ENCODE results near the gene UAP1L1. TPM values are rescaled to one million over a fixed set of nuclear protein-coding genes. Genes with fewer than 3 reads are reported as not detected.

The UAP1L1 gene
- total RNA-seq, 1 donor from 2014 or later: 5.4 TPM

DNA sequence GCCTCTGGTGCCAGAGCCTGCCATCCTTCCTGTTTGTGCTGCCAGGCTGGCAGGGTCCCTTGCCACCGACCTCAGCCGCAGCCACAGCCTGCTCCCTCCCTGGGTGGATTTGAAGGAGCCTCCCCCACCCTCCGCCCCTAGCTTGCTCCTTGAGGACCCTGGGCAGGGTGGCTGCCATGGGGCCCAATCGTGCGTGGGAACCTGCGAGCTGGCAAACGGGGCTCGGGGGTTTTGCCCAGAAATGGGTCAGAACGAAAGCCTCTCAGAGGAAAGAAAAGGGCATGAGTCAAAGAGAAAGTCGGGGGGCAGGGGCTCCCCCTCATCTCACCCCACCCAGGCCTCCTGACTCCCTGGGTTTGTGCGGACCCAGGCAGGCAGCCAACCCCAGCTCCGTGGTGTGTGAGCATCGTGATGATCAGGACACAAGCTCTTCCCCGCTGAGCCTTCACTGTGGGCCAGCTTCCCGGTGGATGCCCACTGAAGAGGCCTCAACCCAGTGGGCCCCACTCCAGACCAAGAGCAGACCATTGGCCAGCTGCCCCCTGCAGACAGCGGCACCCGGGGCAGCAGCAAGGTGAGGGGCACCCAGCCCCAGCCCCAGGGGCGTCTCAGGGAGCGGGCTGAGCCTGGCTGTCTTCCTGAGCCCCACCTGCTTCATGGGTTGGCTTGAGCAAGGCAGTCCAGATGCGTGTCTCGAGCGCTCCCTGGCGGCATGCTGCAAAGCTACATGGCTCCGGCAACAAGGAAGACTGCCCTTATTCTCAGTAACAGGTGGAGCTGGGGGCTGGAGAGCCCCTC, 42.4 kb upstream of the UAP1L1 start:
- Mint-ChIP-seq H3K27me3 (no peaks in the 10 kb centered on the region), H3K9me3 (no peaks in the 10 kb centered on the region), H3K4me3 (no peak overlapping the region), H3K27ac (no peak overlapping the region), H3K4me1 (ENCODE audit: unreplicated experiment) (no peaks in the 10 kb centered on the region), H3K36me3 (no peaks in the 10 kb centered on the region)
- DNase-seq (ENCODE audit: extremely low spot score, unreplicated experiment): no peak
- TF ChIP-seq, protein P1, sequence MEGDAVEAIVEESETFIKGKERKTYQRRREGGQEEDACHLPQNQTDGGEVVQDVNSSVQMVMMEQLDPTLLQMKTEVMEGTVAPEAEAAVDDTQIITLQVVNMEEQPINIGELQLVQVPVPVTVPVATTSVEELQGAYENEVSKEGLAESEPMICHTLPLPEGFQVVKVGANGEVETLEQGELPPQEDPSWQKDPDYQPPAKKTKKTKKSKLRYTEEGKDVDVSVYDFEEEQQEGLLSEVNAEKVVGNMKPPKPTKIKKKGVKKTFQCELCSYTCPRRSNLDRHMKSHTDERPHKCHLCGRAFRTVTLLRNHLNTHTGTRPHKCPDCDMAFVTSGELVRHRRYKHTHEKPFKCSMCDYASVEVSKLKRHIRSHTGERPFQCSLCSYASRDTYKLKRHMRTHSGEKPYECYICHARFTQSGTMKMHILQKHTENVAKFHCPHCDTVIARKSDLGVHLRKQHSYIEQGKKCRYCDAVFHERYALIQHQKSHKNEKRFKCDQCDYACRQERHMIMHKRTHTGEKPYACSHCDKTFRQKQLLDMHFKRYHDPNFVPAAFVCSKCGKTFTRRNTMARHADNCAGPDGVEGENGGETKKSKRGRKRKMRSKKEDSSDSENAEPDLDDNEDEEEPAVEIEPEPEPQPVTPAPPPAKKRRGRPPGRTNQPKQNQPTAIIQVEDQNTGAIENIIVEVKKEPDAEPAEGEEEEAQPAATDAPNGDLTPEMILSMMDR (conservative IDR thresholded peaks at IDR 0.05): peak; percentile 89

DNA sequence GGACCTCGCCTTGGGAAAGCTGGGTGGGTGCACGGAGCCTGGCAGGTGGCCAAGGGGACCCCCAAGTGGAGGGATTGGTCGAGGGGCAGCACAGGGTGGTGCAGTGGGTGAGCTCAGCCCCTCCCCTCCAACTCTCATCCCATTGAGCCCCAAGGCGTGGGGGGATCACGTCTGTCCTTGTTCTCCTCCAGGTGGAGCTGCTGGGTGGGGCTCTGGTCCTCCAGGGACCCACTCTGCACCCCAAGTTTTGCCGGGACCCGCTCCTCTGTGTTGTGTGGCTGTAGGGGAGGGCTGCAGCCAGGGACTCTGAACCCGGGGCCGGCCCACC, 41.8 kb upstream of the UAP1L1 start:
- Mint-ChIP-seq H3K4me3 (no peak overlapping the region), H3K9me3 (no peaks in the 10 kb centered on the region), H3K27me3 (no peaks in the 10 kb centered on the region), H3K36me3 (no peaks in the 10 kb centered on the region), H3K27ac (no peak overlapping the region), H3K4me1 (ENCODE audit: unreplicated experiment) (no peaks in the 10 kb centered on the region)
- TF ChIP-seq, protein P1 (conservative IDR thresholded peaks at IDR 0.05): peak; percentile 41
- DNase-seq (ENCODE audit: extremely low spot score, unreplicated experiment): no peak

DNA sequence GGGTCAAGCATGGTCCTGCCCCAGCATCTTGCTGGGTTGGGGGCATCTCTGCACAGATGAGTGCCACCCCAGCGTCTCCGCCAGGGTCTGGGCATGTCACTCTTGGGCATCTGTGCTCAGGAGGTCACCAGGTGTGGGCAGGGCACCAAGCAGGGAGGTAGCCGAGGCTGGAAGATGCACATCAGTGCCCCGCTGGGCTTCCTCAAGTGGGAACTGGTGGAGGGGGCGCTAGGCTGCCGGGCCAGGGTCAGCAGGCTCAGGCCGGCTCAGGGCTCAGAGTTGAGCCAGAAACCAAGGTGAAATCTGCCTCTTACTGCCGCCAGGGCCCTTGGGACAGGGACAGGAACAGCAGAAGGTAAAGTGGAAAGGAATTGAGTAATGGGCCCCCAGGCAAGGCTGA, 41.4 kb upstream of the UAP1L1 start:
- Mint-ChIP-seq H3K27ac (no peak overlapping the region), H3K4me1 (ENCODE audit: unreplicated experiment) (no peaks in the 10 kb centered on the region), H3K4me3 (no peak overlapping the region), H3K9me3 (no peaks in the 10 kb centered on the region), H3K36me3 (no peaks in the 10 kb centered on the region), H3K27me3 (no peaks in the 10 kb centered on the region)
- no peak for DNase-seq (ENCODE audit: extremely low spot score, unreplicated experiment)
- TF ChIP-seq, protein P1 (conservative IDR thresholded peaks at IDR 0.05): no peak

DNA sequence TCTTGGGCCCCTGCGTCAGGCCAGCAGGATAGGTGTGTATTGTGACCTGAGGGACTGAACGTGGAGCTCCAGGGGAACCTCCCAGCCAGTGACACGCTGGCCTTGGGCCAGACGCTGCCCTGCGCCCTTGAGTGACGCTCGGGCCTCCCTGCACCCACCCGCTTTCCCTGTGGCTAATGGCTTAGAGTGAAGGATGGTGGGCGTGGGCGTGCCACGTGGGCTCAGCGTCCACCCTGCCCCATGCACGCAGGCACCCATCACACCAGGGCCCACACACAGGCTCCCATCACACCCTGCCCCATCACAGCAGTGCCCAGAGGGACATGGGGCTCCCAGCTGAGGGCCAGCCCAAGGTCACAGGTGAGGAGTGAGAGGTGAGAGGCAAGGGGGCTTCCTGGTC, 40.3 kb upstream of the UAP1L1 start:
- H3K9me3 Mint-ChIP-seq: no peaks in the 10 kb centered on the region
- H3K27me3 Mint-ChIP-seq: no peaks in the 10 kb centered on the region
- DNase-seq (ENCODE audit: extremely low spot score, unreplicated experiment): no peak
- TF ChIP-seq, protein P1 (conservative IDR thresholded peaks at IDR 0.05): no peak
- H3K36me3 Mint-ChIP-seq: no peaks in the 10 kb centered on the region
- no peak overlapping the region for H3K27ac Mint-ChIP-seq
- no peak overlapping the region for H3K4me3 Mint-ChIP-seq
- no peaks in the 10 kb centered on the region for H3K4me1 Mint-ChIP-seq (ENCODE audit: unreplicated experiment)

DNA sequence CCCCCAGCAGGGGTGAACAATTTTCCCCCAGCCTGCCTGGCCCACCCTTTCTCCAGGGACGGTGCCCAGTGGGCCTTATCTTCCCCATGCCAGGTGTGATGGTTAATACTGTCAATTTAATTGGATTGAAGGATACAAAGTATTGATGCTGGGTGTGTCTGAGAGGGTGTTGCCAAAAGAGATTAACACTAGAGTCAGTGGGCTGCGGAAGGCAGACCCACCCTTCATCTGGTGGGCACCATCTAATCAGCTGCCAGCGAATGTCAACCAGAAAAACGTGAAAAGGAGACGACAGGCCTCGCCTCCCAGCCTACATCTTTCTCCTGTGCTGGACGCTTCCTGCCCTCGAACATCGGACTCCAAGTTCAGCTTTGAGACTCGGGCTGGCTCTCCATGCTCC, 39.8 kb upstream of the UAP1L1 start:
- no peak for DNase-seq (ENCODE audit: extremely low spot score, unreplicated experiment)
- H3K4me3 Mint-ChIP-seq: no peak overlapping the region
- H3K9me3 Mint-ChIP-seq: no peaks in the 10 kb centered on the region
- H3K27me3 Mint-ChIP-seq: no peaks in the 10 kb centered on the region
- H3K27ac Mint-ChIP-seq: no peak overlapping the region
- no peaks in the 10 kb centered on the region for H3K4me1 Mint-ChIP-seq (ENCODE audit: unreplicated experiment)
- TF ChIP-seq, protein P1 (conservative IDR thresholded peaks at IDR 0.05): no peak
- no peaks in the 10 kb centered on the region for H3K36me3 Mint-ChIP-seq
